ENCODE data around the gene CMIP. TPM values are rescaled to one million over a fixed set of nuclear protein-coding genes. Genes with fewer than 3 reads are reported as not detected.

CMIP gene
- polyA plus RNA-seq, 1 experiment = 4.9 TPM

- Histone ChIP-seq H3K36me3 (ENCODE audit: control insufficient read depth, insufficient read depth, low read length) (no peaks in the 10 kb centered on the region), H3K27me3 (ENCODE audit: control insufficient read depth, insufficient read depth, low read length) (peaks cover 4% of the 10 kb centered on the region), H3K4me3 (ENCODE audit: low read depth, low read length) (peak overlapping the region; percentile 71)
- CTCF ChIA-PET = no interaction called here
- POLR2A ChIA-PET = no interaction called here
- no peak for TF ChIP-seq CTCF (IDR thresholded peaks at IDR 0.05; ENCODE audit: insufficient read depth, low read depth, low read length)
- DNase-seq (ENCODE audit: low read depth) = no peak
These were observed 2.3 kb downstream of the CMIP start for GRCh38 chr16:81446907-81447268.

- no peak for DNase-seq (ENCODE audit: low read depth)
- TF ChIP-seq CTCF (IDR thresholded peaks at IDR 0.05; ENCODE audit: insufficient read depth, low read depth, low read length) = no peak
- POLR2A ChIA-PET = no interaction called here
- H3K36me3 ChIP-seq (ENCODE audit: control insufficient read depth, insufficient read depth, low read length) = no peaks in the 10 kb centered on the region
- CTCF ChIA-PET = no interaction called here
- H3K27me3 ChIP-seq (ENCODE audit: control insufficient read depth, insufficient read depth, low read length) = peaks cover 2% of the 10 kb centered on the region
- H3K4me3 ChIP-seq (ENCODE audit: low read depth, low read length) = no peak overlapping the region
These were observed 2.9 kb downstream of the CMIP start for GRCh38 chr16:81447383-81448101.

GRCh38 chr16:81448154-81449131 lies 3.8 kb downstream of the CMIP start:
- Histone ChIP-seq H3K36me3 (ENCODE audit: control insufficient read depth, insufficient read depth, low read length) (no peaks in the 10 kb centered on the region), H3K4me3 (ENCODE audit: low read depth, low read length) (no peak overlapping the region), H3K27me3 (ENCODE audit: control insufficient read depth, insufficient read depth, low read length) (no peaks in the 10 kb centered on the region; the same call in 1 of the 2 replicates)
- no peak for DNase-seq (ENCODE audit: low read depth)
- ChIA-PET POLR2A (no interaction called here), CTCF (interaction anchor here (0.6 kb wide), 1 partner anchor 69 kb away, joined by 3 read pairs; no protein-coding TSS in a partner anchor)
- no peak for TF ChIP-seq CTCF (IDR thresholded peaks at IDR 0.05; ENCODE audit: insufficient read depth, low read depth, low read length)

GRCh38 chr16:81449241-81449640 lies 4.6 kb downstream of the CMIP start:
- H3K4me3 ChIP-seq (ENCODE audit: low read depth, low read length) = no peak overlapping the region
- no peak for TF ChIP-seq CTCF (IDR thresholded peaks at IDR 0.05; ENCODE audit: insufficient read depth, low read depth, low read length)
- ChIA-PET POLR2A (no interaction called here), CTCF (interaction anchor here (0.6 kb wide), 1 partner anchor 135 kb away, joined by 3 read pairs; no protein-coding TSS in a partner anchor)
- no peaks in the 10 kb centered on the region for H3K27me3 ChIP-seq (ENCODE audit: control insufficient read depth, insufficient read depth, low read length)
- no peaks in the 10 kb centered on the region for H3K36me3 ChIP-seq (ENCODE audit: control insufficient read depth, insufficient read depth, low read length)
- DNase-seq (ENCODE audit: low read depth) = no peak
